Thoracic aorta (tissue), 2 donors: ENCODE measurements around the gene DKKL1. TPM values are rescaled to one million over a fixed set of nuclear protein-coding genes. Genes with fewer than 3 reads are reported as not detected.
A peak's percentile ranks its signal among the peaks of the same experiment; 100 is the strongest.

Experiments
- ATAC-seq: fragments of 150-250 bp; one replicate; pipeline ENCODE4 v1.8.0; 2017; ENCODE audit warnings: low read depth; ENCODE audit not compliant: insufficient number of reproducible peaks, low FRiP score
- DNase-seq: peaks from one replicate; pipeline ENCODE4 v3.0.0-alpha.2; 2020; ENCODE audit warnings: low spot score
- H3K27ac ChIP-seq, 2 donors: fragments of 200-600 bp; sonication (generic); 1 replicate in 1 of 2; 2 replicates in 1 of 2; pipeline ENCODE4 v1.5.1; 2016; ENCODE audit warnings: mild to moderate bottlenecking in 2 of 2, moderate library complexity in 2 of 2
- H3K27me3 ChIP-seq: fragments of 200-600 bp; sonication (generic); replicated peaks from 2 replicates; pipeline ENCODE4 v1.6.0; 2016; ENCODE audit warnings: mild to moderate bottlenecking; ENCODE audit not compliant: insufficient read depth
- H3K36me3 ChIP-seq: fragments of 200-600 bp; sonication (generic); one replicate; pipeline ENCODE4 v1.5.1; 2016
- H3K4me1 ChIP-seq, 2 donors: fragments of 200-600 bp; sonication (generic); 1 replicate in 1 of 2; 2 replicates in 1 of 2; pipeline versions ENCODE4 v1.5.1 to v1.6.0; 2016; ENCODE audit warnings: low read depth in 2 of 2, mild to moderate bottlenecking in 1 of 2; ENCODE audit not compliant: control insufficient read depth in 1 of 2
- H3K4me3 ChIP-seq: fragments of 200-600 bp; sonication (generic); 2 replicates; pipeline ENCODE4 v1.5.1; 2016; ENCODE audit warnings: mild to moderate bottlenecking
- H3K9me3 ChIP-seq: fragments of 200-600 bp; sonication (generic); 2 replicates; pipeline ENCODE4 v1.5.1; 2016
- CTCF ChIP-seq: fragments of 200-600 bp; sonication (generic); IDR thresholded peaks from one replicate; pipeline ENCODE4 v1.5.1; 2019; ENCODE audit warnings: antibody characterized with exemption
- total RNA-seq, 2 donors: library from RNA; depleted of rRNA; stranded (reverse); fragments of >200 nt; gene quantifications; one replicate each; pipeline versions ENCODE4 v1.1.0 to v1.2.3, GENCODE V29; 2016

The DKKL1 gene
- total RNA-seq, 2 donors from 2014 or later: 0.95 TPM; not detected in 1

DNA sequence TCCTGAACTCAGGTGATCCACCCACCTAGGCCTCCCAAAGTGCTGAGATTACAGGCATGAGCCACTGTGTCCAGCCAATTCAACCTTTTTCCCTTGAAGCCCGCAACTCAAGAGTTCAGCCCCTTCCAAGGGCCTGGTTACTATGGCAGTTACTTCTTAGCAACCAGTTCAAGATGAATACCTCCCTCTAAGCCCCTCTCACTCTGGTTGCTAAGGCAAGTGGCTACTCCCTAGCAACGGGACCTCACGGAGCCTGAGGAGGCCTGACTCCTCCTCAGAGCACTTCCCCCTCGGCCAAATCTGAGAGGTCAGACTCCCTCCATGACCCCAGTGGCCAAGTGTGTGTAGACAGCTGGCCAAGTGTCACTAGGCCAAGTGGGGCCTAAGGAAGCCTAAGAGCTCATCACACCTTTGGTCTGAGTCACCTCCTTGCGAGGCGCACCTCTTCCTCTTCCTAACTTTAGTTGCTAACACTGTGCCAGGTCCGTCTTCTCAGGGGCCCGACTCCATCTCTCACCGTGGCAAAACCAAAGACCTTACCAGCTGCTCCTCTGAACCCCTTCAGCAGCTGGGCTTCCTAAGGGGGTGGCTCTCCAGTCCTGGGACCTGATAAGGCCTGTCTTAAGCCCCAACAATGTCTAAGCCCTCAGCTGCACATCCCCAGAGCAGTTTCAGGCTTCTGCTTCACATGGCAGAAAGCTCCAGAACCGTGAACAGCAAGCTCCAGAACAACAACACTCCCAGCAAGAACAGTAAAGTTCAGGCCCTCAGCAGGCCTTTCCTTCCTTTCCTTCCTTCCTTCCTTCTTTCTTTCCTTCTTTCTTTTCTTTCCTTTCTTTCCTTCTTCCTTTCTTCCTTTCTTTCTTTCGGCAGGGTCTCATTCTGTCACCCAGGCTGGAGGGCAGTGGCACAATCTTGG is 18.9 kb upstream of the DKKL1 start:
- Histone ChIP-seq H3K36me3 (peaks cover 67% of the 10 kb centered on the region), H3K4me1 (peaks cover 5 to 10% of the 10 kb centered on the region in 2 donors), H3K4me3 (no peak overlapping the region), H3K27me3 (no peaks in the 10 kb centered on the region), H3K27ac (no peak overlapping the region), H3K9me3 (no peaks in the 10 kb centered on the region)
- no peak for DNase-seq
- TF ChIP-seq CTCF: no peak
- ATAC-seq: no peak

DNA sequence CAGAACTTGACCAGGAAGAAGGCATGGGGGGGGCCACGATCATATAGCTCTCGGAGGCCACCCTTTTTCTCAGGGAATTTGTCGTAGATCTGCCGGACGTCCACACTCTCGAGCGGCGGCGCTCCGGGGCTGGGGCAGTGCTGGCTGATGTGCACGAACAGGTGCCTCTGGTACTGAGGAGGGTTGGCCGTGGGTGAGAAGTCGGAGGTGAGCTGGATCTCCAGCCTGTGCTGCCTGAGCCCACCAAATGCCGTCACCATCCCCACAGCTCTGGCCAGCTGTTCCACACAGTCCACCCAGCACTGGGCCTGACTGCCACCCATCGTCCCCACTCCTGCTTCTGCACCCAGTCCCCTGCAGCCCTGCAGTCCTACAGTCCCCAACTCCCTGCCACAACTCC is 16.5 kb upstream of the DKKL1 start:
- Histone ChIP-seq H3K9me3 (no peaks in the 10 kb centered on the region), H3K36me3 (peaks cover 66% of the 10 kb centered on the region), H3K27me3 (no peaks in the 10 kb centered on the region), H3K27ac (no peak overlapping the region), H3K4me3 (no peak overlapping the region), H3K4me1 (no peaks in the 10 kb centered on the region)
- DNase-seq (no peak), ATAC-seq (no peak)
- no peak for TF ChIP-seq CTCF

DNA sequence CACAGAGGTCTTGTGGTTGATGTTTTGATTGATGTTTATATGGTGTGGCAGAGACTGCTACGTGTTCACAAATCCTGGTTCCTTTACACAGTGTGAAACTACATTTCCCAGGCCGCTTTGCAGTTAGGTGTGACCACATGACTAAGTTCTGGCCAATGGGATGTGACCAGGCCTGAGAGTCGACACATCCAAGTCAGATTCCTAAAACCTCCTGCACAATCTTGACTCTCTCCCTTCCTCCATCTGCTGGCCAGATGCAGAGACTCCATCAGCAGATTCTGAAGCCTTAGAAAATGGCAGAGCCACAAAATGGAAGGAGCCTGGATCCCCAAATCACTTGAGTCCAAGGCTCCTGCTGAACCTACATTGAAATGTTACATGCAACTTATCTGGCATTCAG is 15.8 kb upstream of the DKKL1 start:
- peaks cover 63% of the 10 kb centered on the region for H3K36me3 ChIP-seq

DNA sequence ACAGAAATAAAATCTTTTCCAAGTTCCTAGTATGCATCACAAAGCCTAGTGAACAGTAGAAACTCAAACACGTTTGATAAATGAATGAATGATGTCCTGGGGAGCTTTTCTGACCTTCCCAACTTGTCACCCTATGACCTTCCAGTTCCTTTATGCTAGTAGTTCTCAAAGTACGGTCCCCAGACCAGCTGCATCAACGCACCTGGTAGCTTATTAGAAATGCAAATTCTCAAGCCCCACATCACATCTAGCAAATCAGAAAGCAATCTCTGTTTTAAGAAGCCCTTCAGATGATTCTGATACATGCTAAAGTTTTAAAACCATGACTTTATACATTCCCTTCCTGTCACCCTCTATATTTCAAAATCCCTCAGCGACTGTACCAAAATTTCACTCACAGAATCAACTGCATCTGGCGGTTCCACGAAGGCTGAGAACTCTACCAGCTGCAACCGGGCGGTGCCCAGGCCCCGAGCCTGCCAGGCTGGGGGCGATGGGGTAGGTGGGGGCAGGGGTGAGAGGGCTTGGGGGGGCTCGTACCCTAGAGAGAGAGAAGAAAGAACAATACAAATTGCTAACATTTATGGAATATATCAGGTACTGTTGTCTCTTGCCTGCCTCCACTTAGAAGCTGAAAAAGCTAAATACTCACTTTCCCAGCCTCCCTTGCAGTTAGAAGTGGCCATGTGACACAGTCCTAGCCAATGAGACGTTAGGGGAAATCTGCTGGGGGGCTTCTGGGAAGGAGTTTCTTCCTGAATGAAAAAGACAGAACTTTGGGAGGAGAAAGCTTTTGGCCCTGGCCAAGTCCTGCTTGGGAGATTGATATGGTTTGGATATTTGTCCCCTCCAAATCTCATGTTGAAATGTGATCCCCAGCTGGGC is 15.1 kb upstream of the DKKL1 start:
- Histone ChIP-seq H3K4me1 (no peaks in the 10 kb centered on the region), H3K4me3 (no peak overlapping the region), H3K9me3 (no peaks in the 10 kb centered on the region), H3K27me3 (no peaks in the 10 kb centered on the region), H3K27ac (no peak overlapping the region), H3K36me3 (peaks cover 66% of the 10 kb centered on the region)
- DNase-seq (no peak), ATAC-seq (no peak)
- no peak for TF ChIP-seq CTCF

More for the DNA sequence above, 15.8 kb upstream of the DKKL1 start:
- Histone ChIP-seq H3K27ac (no peak overlapping the region), H3K4me1 (no peaks in the 10 kb centered on the region), H3K4me3 (no peak overlapping the region), H3K27me3 (no peaks in the 10 kb centered on the region), H3K9me3 (no peaks in the 10 kb centered on the region)
- DNase-seq (no peak), ATAC-seq (peak; percentile 57)
- TF ChIP-seq CTCF: peak; percentile 14

- Histone ChIP-seq H3K4me1 (no peaks in the 10 kb centered on the region), H3K4me3 (no peak overlapping the region), H3K27ac (no peak overlapping the region), H3K36me3 (peaks cover 67% of the 10 kb centered on the region), H3K9me3 (no peaks in the 10 kb centered on the region), H3K27me3 (no peaks in the 10 kb centered on the region)
- no peak for TF ChIP-seq CTCF
- DNase-seq (no peak), ATAC-seq (no peak)
Observed at GRCh38 chr19:49349567-49349966, 14.1 kb upstream of the DKKL1 start.
